Measurements from ENCODE around the gene BSG. TPM values are rescaled to one million over a fixed set of nuclear protein-coding genes. Genes with fewer than 3 reads are reported as not detected.

Gene BSG
- total and polyA plus RNA-seq, 9 of the 15 experiments (the other 6 are each of a cell fraction or from before 2014, with no cell fraction given): 4.6 to 495 (median 187) TPM

GRCh38 chr19:588741-589692 is 16.6 kb downstream of the BSG start (continued):
- TF ChIP-seq REST (IDR thresholded peaks at IDR 0.05; ENCODE audit: borderline replicate concordance) (no peak), REST (CRISPR knock-in tag; IDR thresholded peaks at IDR 0.05; ENCODE audit: low read depth) (0 out of 2 replicates have a peak, but pooled peaks have one; percentile 41), TOE1 (IDR thresholded peaks at IDR 0.05; ENCODE audit: borderline replicate concordance) (no peak), TOE1 (CRISPR knock-in tag; IDR thresholded peaks at IDR 0.05; ENCODE audit: borderline replicate concordance, low read depth) (no peak), JUN (IDR thresholded peaks at IDR 0.05; ENCODE audit: borderline replicate concordance, low read depth, low read length) (no peak), JUN (CRISPR knock-in tag; IDR thresholded peaks at IDR 0.05; ENCODE audit: borderline replicate concordance) (no peak), EZH2 (IDR thresholded peaks at IDR 0.05; ENCODE audit: borderline replicate concordance, low read depth, low read length) (no peak), NFYB (IDR thresholded peaks at IDR 0.05; ENCODE audit: extremely low read depth, insufficient read length) (no peak), KDM5B (IDR thresholded peaks at IDR 0.05; ENCODE audit: insufficient replicate concordance, low read depth, low read length) (no peak), ZFX (CRISPR knock-in tag; IDR thresholded peaks at IDR 0.05) (peak; percentile 39), ZBTB33 (CRISPR knock-in tag; IDR thresholded peaks at IDR 0.05) (peak; percentile 22; the same call in 1 of the 2 replicates), RBFOX2 (IDR thresholded peaks at IDR 0.05; ENCODE audit: low read depth, low read length) (0 out of 2 replicates have a peak, but pooled peaks have one; percentile 26), ZBTB7A (IDR thresholded peaks at IDR 0.05; ENCODE audit: borderline replicate concordance, control insufficient read depth, low read depth, low read length) (no peak; the same call in 1 of the 2 replicates), PHF8 (IDR thresholded peaks at IDR 0.05; ENCODE audit: borderline replicate concordance, low read length) (peak; percentile 23; the same call in 1 of the 2 replicates), SAFB (IDR thresholded peaks at IDR 0.05; ENCODE audit: borderline replicate concordance, low read depth, low read length) (peak; percentile 64; the same call in 1 of the 2 replicates), FOXK2 (conservative IDR thresholded peaks at IDR 0.05 in 1 of 2, IDR thresholded peaks at IDR 0.05 in 1 of 2; ENCODE audit: low read depth in 2 of 2) (no peak)
